ENCODE measurements around the gene CBARP. TPM values are rescaled to one million over a fixed set of nuclear protein-coding genes. Genes with fewer than 3 reads are reported as not detected.

Gene CBARP
- total and polyA plus RNA-seq, 2 of the 4 experiments (the other 2 are of a cell fraction): 0.18 to 3.9 TPM

DNA sequence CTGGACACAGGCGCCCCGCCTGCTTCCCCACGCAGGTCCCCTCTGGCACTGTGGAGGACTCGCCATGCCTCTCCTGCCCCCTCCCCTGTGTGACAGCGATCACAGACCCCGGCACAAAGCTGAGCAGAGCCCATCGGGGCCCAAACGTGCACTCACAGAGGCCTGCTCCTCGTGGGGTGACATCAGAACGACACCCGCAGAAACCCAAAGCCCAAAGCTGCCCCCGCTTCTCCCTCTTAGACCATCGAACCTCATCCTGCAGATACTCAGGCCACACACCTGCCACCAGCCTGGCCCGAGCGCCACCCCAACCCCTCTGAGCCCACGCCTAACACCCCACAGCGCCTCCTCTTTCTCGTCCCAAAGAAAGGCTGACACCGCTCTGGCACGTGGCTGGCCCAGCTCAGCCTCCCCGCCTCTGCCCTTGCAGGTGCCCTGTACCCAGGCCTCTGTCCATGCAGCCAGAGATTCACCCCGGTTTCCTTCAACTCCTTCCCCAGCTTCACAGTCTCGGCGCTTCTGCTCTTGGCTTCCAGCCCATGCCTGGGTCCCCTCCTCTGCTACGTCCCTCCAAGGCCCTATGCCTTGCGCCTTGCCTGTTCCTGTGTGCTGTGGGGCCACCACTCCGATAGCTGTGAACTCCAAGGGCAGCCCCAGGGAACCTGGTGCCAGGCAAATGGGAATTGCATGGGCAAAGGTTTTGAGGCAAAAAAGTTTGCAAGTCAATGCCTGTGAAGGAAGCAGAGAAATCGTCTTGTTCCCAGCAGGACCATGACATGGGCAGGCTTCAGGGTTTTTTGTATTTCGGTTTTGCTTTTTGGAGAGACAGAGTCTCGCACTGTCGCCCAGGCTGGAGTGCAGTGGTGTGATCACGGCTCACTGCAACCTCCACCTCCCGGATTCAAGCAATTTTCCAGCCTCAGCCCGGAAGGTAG, 831 bp upstream of the CBARP start:
- H3K79me1 ChIP-seq (ENCODE audit: low read depth in 1 of 2, low read length in 2 of 2): peaks cover 14 to 36% of the 10 kb centered on the region in 2 experiments
- POLR2A ChIA-PET (ENCODE audit: unreplicated experiment): interaction anchor here (0.7 kb wide), 1 partner anchor 30 kb away, joined by 5 read pairs; the partner anchor contains the start of gene CIRBP
- BruUV-seq (replicated peaks): no TSS peak
- peaks cover 21% of the 10 kb centered on the region; the same call in 1 of the 2 replicates for H3K36me3 ChIP-seq (ENCODE audit: control insufficient read depth, insufficient read depth, low read length)
- intact Hi-C loops (cut with micrococcal nuclease) (no loop called here), dilution Hi-C loops (cut with HindIII; ENCODE audit: low sequenced_read_pairs, unreplicated experiment) (no loop called here), in situ Hi-C loops (cut with MboI; ENCODE audit: low sequenced_read_pairs) (no loop called here)
- no peaks in the 10 kb centered on the region for H3K9me1 ChIP-seq (ENCODE audit: insufficient read depth, low read length)
- H3K4me3 ChIP-seq (ENCODE audit: insufficient read depth, low read depth, low read length): peak overlapping the region; percentile 94
- H3K9me3 ChIP-seq (ENCODE audit: control insufficient read depth, insufficient read depth, low read length): no peaks in the 10 kb centered on the region
- no peak overlapping the region for H3K56ac ChIP-seq (ENCODE audit: extremely low read depth, insufficient read depth, low read length)
- H4K20me1 ChIP-seq (ENCODE audit: insufficient read depth, low read length): peaks cover 20% of the 10 kb centered on the region
- peak overlapping the region; percentile 98 for H2AK9ac ChIP-seq (replicated peaks; ENCODE audit: low read depth, low read length, poor library complexity)
- no peaks in the 10 kb centered on the region for H3K27me3 ChIP-seq (ENCODE audit: control insufficient read depth, insufficient read depth, low read length)
- CTCF ChIA-PET: interaction anchor here (2.0 kb wide), 1 partner anchor 126 kb away, joined by 7 read pairs; no protein-coding TSS in a partner anchor
- H3K27ac ChIP-seq (ENCODE audit: insufficient read depth, low read length): peak overlapping the region; percentile 34; the same call in 1 of the 2 replicates
- H3K4me1 ChIP-seq (ENCODE audit: control insufficient read depth, insufficient read depth, low read length): peaks cover 23% of the 10 kb centered on the region
- H2BK20ac ChIP-seq (ENCODE audit: low read depth, low read length): no peak overlapping the region
- H3K14ac ChIP-seq (replicated peaks; ENCODE audit: low read depth, low read length): no peak overlapping the region
- peak overlapping the region; percentile 65; the same call in 1 of the 2 replicates for H3K4me2 ChIP-seq (ENCODE audit: low read depth, low read length)
- no peak for TF ChIP-seq BHLHE40 (IDR thresholded peaks at IDR 0.05; ENCODE audit: low read depth, low read length)
- TF ChIP-seq USF2 (IDR thresholded peaks at IDR 0.05; ENCODE audit: low read depth, low read length): no peak
- TF ChIP-seq RFX5 (IDR thresholded peaks at IDR 0.05; ENCODE audit: low read depth, low read length): no peak
- no peak for TF ChIP-seq RAD21 (IDR thresholded peaks at IDR 0.05; ENCODE audit: low read length)
- H3K23ac ChIP-seq (ENCODE audit: low read depth, low read length): no peak overlapping the region
- no peak overlapping the region for H4K5ac ChIP-seq (ENCODE audit: low read depth, low read length)
- H2AFZ ChIP-seq (replicated peaks; ENCODE audit: low read length, poor library complexity): peak overlapping the region; percentile 89
- peak overlapping the region in 1 of 2 experiments; percentile 70; a peak in 1 of 4 replicates for H4K8ac ChIP-seq (ENCODE audit: low read depth in 2 of 2, low read length in 2 of 2)
- H3K18ac ChIP-seq (ENCODE audit: low read depth, low read length): no peak overlapping the region
- no peak overlapping the region; the same call in 1 of the 2 replicates for H2BK120ac ChIP-seq (ENCODE audit: low read depth, low read length)
- peak overlapping the region; percentile 26 for H4K91ac ChIP-seq (ENCODE audit: insufficient read depth, low read depth, low read length)
- H3K9ac ChIP-seq (ENCODE audit: low read depth, low read length): peak overlapping the region; percentile 49; the same call in 1 of the 2 replicates
- H2AK5ac ChIP-seq (ENCODE audit: low read depth, low read length): peak overlapping the region; percentile 75
- no peak for ATAC-seq (ENCODE audit: low read depth)
- peak overlapping the region; percentile 29 for H2BK5ac ChIP-seq (ENCODE audit: low read depth, low read length, poor library complexity, severe bottlenecking)
- DNase-seq: no peak
- peak overlapping the region; percentile 65 for H3K4ac ChIP-seq (ENCODE audit: low read depth, low read length)
- 0 out of 3 replicates have a peak overlapping the region, but pooled peaks have one; percentile 43 for H2BK15ac ChIP-seq (ENCODE audit: low read depth, low read length)
- 59% methylated on average over 23 of the region's 34 CpGs; no CpG with 5 or more reads in 1 of the 2 experiments for WGBS, 2 experiments (ENCODE audit: extremely low coverage in 2 of 2, insufficient read length in 1 of 2)
